GM19438 (cell line): Measurements from ENCODE around the gene TBXT.
"Not testable (repeated sequence)": the region's sequence is repeated elsewhere in the genome, so short reads cannot be mapped to it uniquely, and the experiment has no call there.

Experiments
- ATAC-seq: cut with Tn5 transposase; IDR thresholded peaks from one replicate; pipeline ENCODE4 v1.9.1; 2021; ENCODE audit warnings: low read depth; ENCODE audit not compliant: unreplicated experiment

TBXT gene

GRCh38 chr6:166172546-166172945, 4.9 kb upstream of the TBXT start:
- ATAC-seq: no peak

- ATAC-seq: no peak
These were observed 2.1 kb upstream of the TBXT start for GRCh38 chr6:166169549-166170421.

GRCh38 chr6:166168616-166169548, 1.2 kb upstream of the TBXT start:
- ATAC-seq: no peak

GRCh38 chr6:166167258-166167731, 356 bp downstream of the TBXT start:
- ATAC-seq: no peak

GRCh38 chr6:166166314-166167257, 1.1 kb downstream of the TBXT start:
- no peak for ATAC-seq

GRCh38 chr6:166165558-166166313, 1.9 kb downstream of the TBXT start:
- ATAC-seq: no peak

GRCh38 chr6:166162599-166163342, 4.9 kb downstream of the TBXT start:
- no peak for ATAC-seq

- no peak for ATAC-seq
These were observed 9.6 kb downstream of the TBXT start for GRCh38 chr6:166157930-166158617.

- no peak for ATAC-seq
These were observed 10.7 kb downstream of the TBXT start for GRCh38 chr6:166156942-166157341.

GRCh38 chr6:166153966-166154365, 13.7 kb downstream of the TBXT start:
- no peak for ATAC-seq

GRCh38 chr6:166152660-166153059, 15.0 kb downstream of the TBXT start:
- ATAC-seq: no peak

GRCh38 chr6:166151798-166152197, 15.9 kb downstream of the TBXT start:
- ATAC-seq: no peak

GRCh38 chr6:166145751-166146150, 21.9 kb downstream of the TBXT start:
- no peak for ATAC-seq

- ATAC-seq: no peak
These were observed 24.6 kb downstream of the TBXT start for GRCh38 chr6:166143011-166143410.

- no peak for ATAC-seq
These were observed 39.8 kb downstream of the TBXT start for GRCh38 chr6:166127624-166128472.

- ATAC-seq: not testable (repeated sequence)
These were observed 44.5 kb downstream of the TBXT start for GRCh38 chr6:166123115-166123514.

GRCh38 chr6:166121726-166122125, 45.9 kb downstream of the TBXT start:
- no peak for ATAC-seq
